Fibroblast of lung (primary cell): Measurements from ENCODE around the gene HOXC6.

Source experiments
- CTCF ChIP-seq, 2 donors: IDR thresholded peaks in 1 of 2; conservative IDR thresholded peaks in 1 of 2; 1 replicate in 1 of 2; 2 replicates in 1 of 2; pipeline ENCODE4 v1.5.1; 2011 to 2012; ENCODE audit warnings: low read length in 2 of 2, control low read depth in 1 of 2, inconsistent platforms in 1 of 2, low read depth in 1 of 2, mild to moderate bottlenecking in 1 of 2
- EZH2 ChIP-seq: IDR thresholded peaks from 2 replicates; pipeline ENCODE4 v1.5.1; 2012; ENCODE audit warnings: low read length, control low read depth, mild to moderate bottlenecking; ENCODE audit errors: missing control alignments

DNA sequence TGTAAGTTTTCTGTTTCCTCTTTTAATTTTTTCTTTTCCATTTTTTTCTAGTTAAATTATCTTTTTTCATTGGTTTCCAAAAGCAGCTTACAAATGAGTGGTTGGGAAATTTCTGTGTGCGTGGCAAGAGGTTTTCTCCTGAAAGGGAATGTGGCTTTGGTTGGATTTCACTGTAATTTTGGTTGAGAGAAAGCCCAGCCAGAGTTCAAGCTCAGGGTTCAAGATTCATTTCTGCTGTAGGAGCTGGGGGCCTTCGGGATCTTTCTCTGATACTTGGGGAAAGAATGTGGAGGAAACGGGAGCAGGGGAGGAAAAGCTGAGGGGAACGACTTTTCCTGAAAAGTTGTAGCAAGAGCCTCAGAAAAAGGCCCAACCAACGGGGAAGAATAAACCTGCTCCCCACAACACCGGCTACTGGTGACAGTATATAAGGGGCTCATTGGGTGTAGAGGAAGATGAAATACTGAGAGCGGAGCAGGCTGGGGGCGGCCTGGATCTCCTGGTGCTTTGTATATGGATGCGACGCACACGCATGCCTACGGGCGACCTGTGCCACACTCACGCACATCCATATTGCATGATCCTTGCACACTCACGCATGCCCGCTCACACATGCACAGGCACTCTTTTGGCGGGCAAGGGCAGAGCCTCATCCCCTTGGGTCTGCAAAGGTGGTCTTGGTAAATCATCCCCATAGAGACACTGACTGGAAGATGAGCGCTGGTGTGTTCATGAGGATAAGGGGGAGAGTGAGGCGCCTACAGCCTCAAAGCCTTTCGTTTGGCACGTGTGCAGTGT lies 41.4 kb upstream of the HOXC6 start:
- TF ChIP-seq EZH2, result peak; percentile 86
- no peak for TF ChIP-seq CTCF (conservative IDR thresholded peaks at IDR 0.05 in 1 of 2, IDR thresholded peaks at IDR 0.05 in 1 of 2; ENCODE audit: low read depth in 1 of 2, low read length in 2 of 2)
